Suprapubic skin (tissue), 4 donors: ENCODE results near the gene BMPR1B. TPM values are rescaled to one million over a fixed set of nuclear protein-coding genes. Genes with fewer than 3 reads are reported as not detected.

Source experiments
- DNase-seq, 2 donors: peaks; one replicate each; pipeline ENCODE4 v3.0.0-alpha.2; 2019; ENCODE audit warnings: low spot score in 2 of 2
- H3K27ac ChIP-seq: fragments of 200-600 bp; sonication (generic); one replicate; pipeline ENCODE4 v1.5.1; 2019
- H3K27me3 ChIP-seq: fragments of 200-600 bp; sonication (generic); one replicate; pipeline ENCODE4 v1.5.1; 2019
- H3K36me3 ChIP-seq: fragments of 200-600 bp; sonication (generic); one replicate; pipeline ENCODE4 v1.5.1; 2019
- H3K4me1 ChIP-seq: fragments of 200-600 bp; sonication (generic); one replicate; pipeline ENCODE4 v1.5.1; 2019
- H3K4me3 ChIP-seq: fragments of 200-600 bp; sonication (generic); one replicate; pipeline ENCODE4 v1.5.1; 2019; ENCODE audit warnings: mild to moderate bottlenecking
- H3K9me3 ChIP-seq: fragments of 200-600 bp; sonication (generic); one replicate; pipeline ENCODE4 v1.5.1; 2019
- CTCF ChIP-seq, 2 donors: fragments of 200-600 bp in 1 of 2; fragments of 450-650 bp in 1 of 2; sonication (generic) in 1 of 2; IDR thresholded peaks; one replicate each; pipeline ENCODE4 v1.5.1; 2016 to 2019; ENCODE audit warnings: antibody characterized with exemption in 2 of 2, mild to moderate bottlenecking in 1 of 2, moderate library complexity in 1 of 2
- EP300 ChIP-seq: sonication (generic); formaldehyde crosslinking; IDR thresholded peaks from one replicate; pipeline ENCODE4 v1.6.1; 2017; ENCODE audit warnings: antibody characterized with exemption
- POLR2A ChIP-seq, 2 donors: fragments of 450-650 bp; IDR thresholded peaks; one replicate each; pipeline ENCODE4 v1.6.1; 2017; ENCODE audit warnings: antibody characterized with exemption in 2 of 2, mild to moderate bottlenecking in 2 of 2, moderate library complexity in 2 of 2
- POLR2AphosphoS5 ChIP-seq, 3 donors: sonication (generic); formaldehyde crosslinking; IDR thresholded peaks; one replicate each; pipeline ENCODE4 v1.6.1; 2017; ENCODE audit warnings: antibody characterized with exemption in 3 of 3
- WGBS: methylation state at CpG from one replicate; pipeline ENCODE4 v1.1.5; 2018; 5-methylcytosine and 5-hydroxymethylcytosine counted together
- total RNA-seq, 4 donors: library from RNA; depleted of rRNA; stranded (reverse); fragments of >200 nt; gene quantifications; one replicate each; pipeline ENCODE4 v1.1.0, GENCODE V29; 2016

BMPR1B gene
- total RNA-seq, 4 donors from 2014 or later: 0.38 to 1.2 (median 0.75) TPM

GRCh38 chr4:94887027-94887426, 129.3 kb downstream of the BMPR1B start:
- no peaks in the 10 kb centered on the region for H3K36me3 ChIP-seq
- WGBS: 82% methylated on average over 3 of the region's 3 CpGs
- H3K4me1 ChIP-seq: no peaks in the 10 kb centered on the region
- DNase-seq: no peak
- H3K27ac ChIP-seq: no peak overlapping the region
- H3K27me3 ChIP-seq: no peaks in the 10 kb centered on the region
- TF ChIP-seq POLR2A (IDR thresholded peaks at IDR 0.05) (no peak), POLR2AphosphoS5 (IDR thresholded peaks at IDR 0.05) (no peak), CTCF (IDR thresholded peaks at IDR 0.05) (no peak), EP300 (no peak)
- no peaks in the 10 kb centered on the region for H3K9me3 ChIP-seq
- no peak overlapping the region for H3K4me3 ChIP-seq

- H3K36me3 ChIP-seq: no peaks in the 10 kb centered on the region
- H3K4me1 ChIP-seq: no peaks in the 10 kb centered on the region
- H3K9me3 ChIP-seq: no peaks in the 10 kb centered on the region
- H3K27ac ChIP-seq: no peak overlapping the region
- TF ChIP-seq POLR2A (IDR thresholded peaks at IDR 0.05) (no peak), POLR2AphosphoS5 (IDR thresholded peaks at IDR 0.05) (no peak), CTCF (IDR thresholded peaks at IDR 0.05) (no peak), EP300 (no peak)
- no peak overlapping the region for H3K4me3 ChIP-seq
- no peaks in the 10 kb centered on the region for H3K27me3 ChIP-seq
- no peak for DNase-seq
- 78% methylated on average over 1 of the region's 1 CpG for WGBS
Measured at GRCh38 chr4:94889523-94889922, 131.8 kb downstream of the BMPR1B start.

- Histone ChIP-seq H3K27ac (no peak overlapping the region), H3K4me3 (no peak overlapping the region), H3K4me1 (no peaks in the 10 kb centered on the region), H3K9me3 (no peaks in the 10 kb centered on the region), H3K27me3 (no peaks in the 10 kb centered on the region), H3K36me3 (no peaks in the 10 kb centered on the region)
- TF ChIP-seq POLR2AphosphoS5 (IDR thresholded peaks at IDR 0.05): no peak
- no peak for TF ChIP-seq EP300
- TF ChIP-seq CTCF (IDR thresholded peaks at IDR 0.05): no peak
- TF ChIP-seq POLR2A (IDR thresholded peaks at IDR 0.05): no peak
- DNase-seq: no peak
- 72% methylated on average over 3 of the region's 3 CpGs for WGBS
Measured at GRCh38 chr4:94889946-94890345, 132.2 kb downstream of the BMPR1B start.

GRCh38 chr4:94890579-94890978, 132.8 kb downstream of the BMPR1B start:
- H3K27ac ChIP-seq: no peak overlapping the region
- no peaks in the 10 kb centered on the region for H3K4me1 ChIP-seq
- TF ChIP-seq EP300 (no peak), POLR2A (IDR thresholded peaks at IDR 0.05) (no peak), POLR2AphosphoS5 (IDR thresholded peaks at IDR 0.05) (no peak), CTCF (IDR thresholded peaks at IDR 0.05) (no peak)
- H3K4me3 ChIP-seq: no peak overlapping the region
- H3K27me3 ChIP-seq: no peaks in the 10 kb centered on the region
- no peaks in the 10 kb centered on the region for H3K36me3 ChIP-seq
- 80% methylated on average over 3 of the region's 3 CpGs for WGBS
- no peaks in the 10 kb centered on the region for H3K9me3 ChIP-seq
- no peak for DNase-seq

- TF ChIP-seq CTCF (IDR thresholded peaks at IDR 0.05) (no peak), POLR2A (IDR thresholded peaks at IDR 0.05) (no peak), EP300 (no peak), POLR2AphosphoS5 (IDR thresholded peaks at IDR 0.05) (no peak)
- H3K27ac ChIP-seq: no peak overlapping the region
- no peaks in the 10 kb centered on the region for H3K9me3 ChIP-seq
- H3K27me3 ChIP-seq: no peaks in the 10 kb centered on the region
- WGBS: 51% methylated on average over 7 of the region's 7 CpGs
- DNase-seq: no peak
- no peaks in the 10 kb centered on the region for H3K36me3 ChIP-seq
- no peak overlapping the region for H3K4me3 ChIP-seq
- no peaks in the 10 kb centered on the region for H3K4me1 ChIP-seq
Measured at GRCh38 chr4:94892051-94892450, 134.3 kb downstream of the BMPR1B start.
